Left ventricle myocardium inferior (tissue), 1 donor: ENCODE results near the gene SGSH. TPM values are rescaled to one million over a fixed set of nuclear protein-coding genes. Genes with fewer than 3 reads are reported as not detected.

Source experiments
- DNase-seq: peaks from one replicate; pipeline ENCODE4 v3.0.0-alpha.2; 2020
- H3K27ac ChIP-seq: fragments of 200-600 bp; replicated peaks from 2 replicates; pipeline ENCODE4 v1.8.0; 2021
- H3K27me3 ChIP-seq: fragments of 200-600 bp; 2 replicates; pipeline ENCODE4 v1.8.0; 2021; ENCODE audit warnings: low read depth
- H3K36me3 ChIP-seq: fragments of 200-600 bp; 2 replicates; pipeline ENCODE4 v1.8.0; 2021
- H3K4me1 ChIP-seq: fragments of 200-600 bp; 2 replicates; pipeline ENCODE4 v1.8.0; 2021
- H3K4me3 ChIP-seq: fragments of 200-600 bp; 2 replicates; pipeline ENCODE4 v1.8.0; 2021; ENCODE audit warnings: mild to moderate bottlenecking, moderate library complexity
- H3K9me3 ChIP-seq: fragments of 200-600 bp; replicated peaks from 2 replicates; pipeline ENCODE4 v1.8.0; 2021
- intact Hi-C: fragments of 100-400 bp; cut with micrococcal nuclease; formaldehyde crosslinking; loops from one replicate; pipeline ENCODE4 v1.11.0; 2022
- long read RNA-seq: library from polyadenylated mRNA; unstranded; transcript quantifications from one replicate; pipeline ENCODE4 v2.0.0, GENCODE V29; 2021
- total RNA-seq: library from RNA; stranded (reverse); fragmentation: NEBNext Ultra II Directional; extraction: Animal tissue kit (Norgen Biotek cat#: 25700); gene quantifications from one replicate; pipeline ENCODE4 v1.2.1, GENCODE V29; 2021
- TF ChIP-seq, protein P1 (sequence below): fragments of 200-600 bp; IDR thresholded peaks from 2 replicates; pipeline ENCODE4 v1.8.0; 2021; ENCODE audit warnings: antibody characterized with exemption, mild to moderate bottlenecking, borderline replicate concordance
- donor health status: DM: no; HTN: yes; CAD: no; lungs with severe emphysema.

Gene SGSH
- total RNA-seq = 10.9 TPM
- long read RNA-seq, transcript SGSH-201 (8 exons, 2,784 nt) = major isoform, 8 of 21 reads
- long read RNA-seq, partial matches to known transcripts = 4 of 21 reads
- long read RNA-seq, other reads (novel, unspliced or antisense) = 9 of 21 reads

DNA sequence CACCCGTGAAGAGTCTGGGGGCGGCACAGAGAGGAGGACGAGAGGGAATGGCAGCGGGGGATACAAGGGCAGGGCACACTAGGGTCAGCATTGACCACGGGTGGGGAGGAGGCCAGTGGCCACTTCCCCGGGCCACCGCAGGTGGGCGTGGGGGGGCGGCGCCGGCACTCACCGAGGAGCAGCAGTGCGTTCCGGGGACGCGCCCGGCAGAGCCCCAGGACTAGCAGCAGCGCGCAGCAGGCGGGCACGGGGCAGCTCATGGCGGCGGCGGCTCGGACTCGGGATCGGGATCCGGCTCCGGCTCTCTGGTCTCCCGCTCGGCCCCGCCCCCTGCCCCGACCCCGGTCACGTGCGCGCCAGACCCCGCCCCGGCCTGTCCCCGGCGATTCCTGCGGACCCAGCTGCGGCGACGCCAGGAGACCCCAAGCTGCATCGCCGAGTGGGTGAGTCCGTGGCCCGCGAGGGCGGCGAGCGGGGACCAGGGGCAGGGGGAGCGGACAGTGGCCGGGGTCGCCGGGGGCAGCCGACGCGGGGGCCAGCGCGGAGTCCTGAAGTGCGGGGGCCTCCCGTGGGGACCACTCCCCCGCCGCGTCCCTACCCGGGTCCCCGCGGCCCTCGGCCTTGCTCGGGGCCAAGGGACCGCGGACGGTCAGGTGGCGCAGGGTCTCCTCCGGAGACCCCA, at the start of gene SGSH, which contains the start of gene SLC26A11:
TSS of gene SGSH (minus strand) at position 280 of the 682 bp plus-strand sequence. CDS start at position 260, 20 bp downstream.
TSS of gene SLC26A11 (plus strand) at position 374 of the 682 bp plus-strand sequence. CDS start 1,134 bp downstream, outside the sequence.
- H3K9me3 ChIP-seq = no peaks in the 10 kb centered on the region
- intact Hi-C loops = no loop called here
- no peaks in the 10 kb centered on the region for H3K27me3 ChIP-seq
- DNase-seq = peak; percentile 86
- peak within 1 kb of the TSS; percentile 98 for H3K4me3 ChIP-seq
- H3K36me3 ChIP-seq = peaks cover 21% of the 10 kb centered on the region
- peak within 1 kb of the TSS; percentile 83 for H3K27ac ChIP-seq
- H3K4me1 ChIP-seq = peaks cover 30% of the 10 kb centered on the region
- TF ChIP-seq, protein P1, sequence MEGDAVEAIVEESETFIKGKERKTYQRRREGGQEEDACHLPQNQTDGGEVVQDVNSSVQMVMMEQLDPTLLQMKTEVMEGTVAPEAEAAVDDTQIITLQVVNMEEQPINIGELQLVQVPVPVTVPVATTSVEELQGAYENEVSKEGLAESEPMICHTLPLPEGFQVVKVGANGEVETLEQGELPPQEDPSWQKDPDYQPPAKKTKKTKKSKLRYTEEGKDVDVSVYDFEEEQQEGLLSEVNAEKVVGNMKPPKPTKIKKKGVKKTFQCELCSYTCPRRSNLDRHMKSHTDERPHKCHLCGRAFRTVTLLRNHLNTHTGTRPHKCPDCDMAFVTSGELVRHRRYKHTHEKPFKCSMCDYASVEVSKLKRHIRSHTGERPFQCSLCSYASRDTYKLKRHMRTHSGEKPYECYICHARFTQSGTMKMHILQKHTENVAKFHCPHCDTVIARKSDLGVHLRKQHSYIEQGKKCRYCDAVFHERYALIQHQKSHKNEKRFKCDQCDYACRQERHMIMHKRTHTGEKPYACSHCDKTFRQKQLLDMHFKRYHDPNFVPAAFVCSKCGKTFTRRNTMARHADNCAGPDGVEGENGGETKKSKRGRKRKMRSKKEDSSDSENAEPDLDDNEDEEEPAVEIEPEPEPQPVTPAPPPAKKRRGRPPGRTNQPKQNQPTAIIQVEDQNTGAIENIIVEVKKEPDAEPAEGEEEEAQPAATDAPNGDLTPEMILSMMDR = peak; percentile 27

DNA sequence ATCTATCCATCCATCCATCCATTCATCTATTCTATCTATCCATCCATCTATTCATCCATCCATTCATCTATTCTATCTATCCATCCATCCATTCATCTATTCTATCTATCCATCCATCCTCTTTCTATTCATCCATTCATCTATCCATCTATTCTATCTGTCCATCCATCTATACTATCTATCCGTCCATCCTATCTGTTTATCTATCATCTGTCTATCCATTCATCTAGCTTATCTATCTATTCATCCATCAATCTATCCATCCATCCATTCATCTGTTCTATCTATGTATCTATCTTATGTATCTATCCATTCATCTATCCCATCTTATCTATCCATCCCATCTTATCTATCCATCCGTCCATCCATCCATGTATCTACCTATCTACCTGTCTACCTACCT, 49.3 kb upstream of the SGSH start:
- peaks cover 16% of the 10 kb centered on the region for H3K4me1 ChIP-seq
- H3K4me3 ChIP-seq = no peak overlapping the region
- H3K27me3 ChIP-seq = no peaks in the 10 kb centered on the region
- H3K36me3 ChIP-seq = peaks cover 47% of the 10 kb centered on the region
- no peaks in the 10 kb centered on the region for H3K9me3 ChIP-seq
- TF ChIP-seq, protein P1 = no peak
- H3K27ac ChIP-seq = no peak overlapping the region
- intact Hi-C loops = no loop called here
- DNase-seq = no peak

DNA sequence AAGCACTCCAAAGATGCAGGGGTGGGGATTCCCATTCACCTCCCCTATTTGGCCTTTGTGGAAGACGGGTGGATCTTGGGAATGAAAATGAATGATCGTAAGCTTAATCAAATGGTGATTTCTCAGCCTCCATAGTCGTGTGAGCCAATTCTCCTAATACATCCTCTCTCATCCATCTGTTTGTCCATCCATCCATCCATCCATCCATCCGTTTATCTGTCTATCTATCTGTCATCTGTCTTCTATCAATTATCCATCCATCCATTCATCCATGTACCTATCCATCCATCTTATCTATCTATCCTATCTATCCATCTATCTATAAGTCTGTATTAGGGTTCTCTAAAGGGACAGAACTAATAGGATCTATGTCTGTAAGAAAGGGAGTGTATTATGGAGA, 48.3 kb upstream of the SGSH start:
- Histone ChIP-seq H3K36me3 (peaks cover 39% of the 10 kb centered on the region), H3K4me3 (no peak overlapping the region), H3K9me3 (no peaks in the 10 kb centered on the region), H3K27ac (no peak overlapping the region), H3K4me1 (peaks cover 26% of the 10 kb centered on the region), H3K27me3 (no peaks in the 10 kb centered on the region)
- DNase-seq = no peak
- TF ChIP-seq, protein P1 = no peak
- intact Hi-C loops = no loop called here

DNA sequence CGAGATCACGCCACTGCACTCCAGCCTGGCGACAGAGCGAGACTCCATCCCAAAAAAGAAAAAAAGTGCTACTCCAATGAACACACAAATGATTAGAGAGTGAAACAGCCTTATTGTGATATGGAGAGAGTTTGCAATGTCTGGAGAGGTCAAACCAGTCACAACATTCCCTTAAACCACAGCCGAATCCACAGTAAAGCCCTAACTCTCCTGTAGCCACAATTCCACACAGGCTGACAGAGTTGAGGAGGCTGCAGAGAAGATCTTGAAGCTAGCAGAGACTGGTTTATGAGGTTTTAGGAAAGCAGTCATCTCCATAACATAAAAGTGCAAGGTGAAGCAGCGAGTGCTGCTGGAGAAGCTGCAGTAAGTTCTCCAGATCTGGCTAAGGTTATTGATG, 47.3 kb upstream of the SGSH start:
- TF ChIP-seq, protein P1 = no peak
- DNase-seq = no peak
- H3K4me1 ChIP-seq = peaks cover 36% of the 10 kb centered on the region
- no peak overlapping the region for H3K4me3 ChIP-seq
- H3K9me3 ChIP-seq = no peaks in the 10 kb centered on the region
- peaks cover 33% of the 10 kb centered on the region for H3K36me3 ChIP-seq
- no peak overlapping the region for H3K27ac ChIP-seq
- H3K27me3 ChIP-seq = no peaks in the 10 kb centered on the region
- intact Hi-C loops = no loop called here

DNA sequence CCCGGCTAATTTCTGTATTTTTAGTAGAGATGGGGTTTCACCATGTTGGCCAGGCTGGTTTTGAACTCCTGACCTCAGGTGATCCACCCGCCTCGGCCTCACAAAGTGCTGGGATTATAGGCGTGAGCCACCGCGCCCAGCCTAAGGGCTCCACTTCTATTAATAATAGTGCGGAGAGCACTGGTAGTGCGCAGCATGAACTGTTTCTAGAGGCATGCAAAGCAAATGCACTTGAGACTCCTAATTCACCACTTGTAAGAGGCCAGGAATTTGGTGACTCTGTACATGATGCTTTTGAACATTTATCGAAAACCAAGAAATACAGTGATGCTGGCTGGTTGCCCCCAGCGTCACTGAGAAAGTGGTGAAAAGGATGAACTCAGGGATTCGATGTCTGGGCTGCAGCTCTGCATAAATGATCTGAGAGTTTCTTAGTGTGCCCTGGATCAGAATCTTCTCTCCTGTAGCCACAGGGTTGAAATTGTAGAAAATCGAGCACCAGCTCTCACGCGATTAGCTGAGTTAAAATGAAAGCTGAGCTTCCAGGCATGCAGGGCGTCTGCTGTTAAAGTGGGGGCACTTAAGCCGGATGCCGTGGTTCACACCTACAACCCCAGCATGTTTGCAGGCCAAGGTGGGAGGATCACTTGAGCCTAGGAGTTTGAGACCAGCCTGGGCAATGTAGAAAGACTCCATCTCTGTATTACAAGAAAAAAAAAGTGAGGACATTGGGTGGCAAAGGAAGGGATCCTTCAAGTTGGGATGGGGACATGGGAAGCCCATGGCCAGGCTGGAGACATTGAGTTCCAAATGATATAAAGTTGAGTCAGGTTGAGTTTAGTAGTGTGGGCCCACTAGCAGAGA, 45.3 kb upstream of the SGSH start:
- H3K27ac ChIP-seq = no peak overlapping the region
- peaks cover 33% of the 10 kb centered on the region for H3K36me3 ChIP-seq
- H3K27me3 ChIP-seq = no peaks in the 10 kb centered on the region
- DNase-seq = no peak
- intact Hi-C loops = no loop called here
- TF ChIP-seq, protein P1 = no peak
- H3K9me3 ChIP-seq = no peaks in the 10 kb centered on the region
- H3K4me3 ChIP-seq = no peak overlapping the region
- H3K4me1 ChIP-seq = peaks cover 52% of the 10 kb centered on the region
